ENCODE measurements around the gene NANOS2.

DNA sequence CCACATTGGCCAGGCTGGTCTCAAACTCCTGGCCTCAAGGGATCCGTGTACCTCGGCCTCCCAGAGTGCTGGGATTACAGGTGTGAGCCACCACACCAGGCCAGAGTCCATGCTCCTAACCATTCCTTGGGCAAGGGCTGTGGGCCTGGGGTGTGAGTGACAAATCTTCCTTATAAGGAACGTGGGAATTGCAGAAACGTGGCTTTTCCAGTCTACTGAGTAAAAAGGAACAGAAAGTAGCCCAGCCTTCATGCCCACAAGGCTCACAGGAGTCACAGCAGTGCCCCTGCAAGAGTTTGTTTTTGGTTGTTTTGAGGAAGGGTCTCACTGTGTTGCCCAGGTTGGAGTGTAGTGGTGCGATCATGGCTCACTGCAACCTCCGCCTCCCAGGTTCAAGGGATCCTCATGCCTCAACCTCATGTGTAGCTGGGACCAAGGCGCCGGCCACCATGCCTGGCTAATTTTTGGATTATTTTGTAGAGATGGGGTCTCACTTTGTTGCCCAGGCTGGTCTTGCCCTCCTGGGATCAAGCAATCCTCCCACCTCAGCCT lies 17.2 kb downstream of the NANOS2 start:
- TF ChIP-seq, protein P1, sequence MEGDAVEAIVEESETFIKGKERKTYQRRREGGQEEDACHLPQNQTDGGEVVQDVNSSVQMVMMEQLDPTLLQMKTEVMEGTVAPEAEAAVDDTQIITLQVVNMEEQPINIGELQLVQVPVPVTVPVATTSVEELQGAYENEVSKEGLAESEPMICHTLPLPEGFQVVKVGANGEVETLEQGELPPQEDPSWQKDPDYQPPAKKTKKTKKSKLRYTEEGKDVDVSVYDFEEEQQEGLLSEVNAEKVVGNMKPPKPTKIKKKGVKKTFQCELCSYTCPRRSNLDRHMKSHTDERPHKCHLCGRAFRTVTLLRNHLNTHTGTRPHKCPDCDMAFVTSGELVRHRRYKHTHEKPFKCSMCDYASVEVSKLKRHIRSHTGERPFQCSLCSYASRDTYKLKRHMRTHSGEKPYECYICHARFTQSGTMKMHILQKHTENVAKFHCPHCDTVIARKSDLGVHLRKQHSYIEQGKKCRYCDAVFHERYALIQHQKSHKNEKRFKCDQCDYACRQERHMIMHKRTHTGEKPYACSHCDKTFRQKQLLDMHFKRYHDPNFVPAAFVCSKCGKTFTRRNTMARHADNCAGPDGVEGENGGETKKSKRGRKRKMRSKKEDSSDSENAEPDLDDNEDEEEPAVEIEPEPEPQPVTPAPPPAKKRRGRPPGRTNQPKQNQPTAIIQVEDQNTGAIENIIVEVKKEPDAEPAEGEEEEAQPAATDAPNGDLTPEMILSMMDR (IDR thresholded peaks at IDR 0.05): no peak
- TF ChIP-seq POLR2A (IDR thresholded peaks at IDR 0.05): no peak

Data from thyroid gland (tissue), 4 donors.